Hepatocyte (in vitro differentiated cells): ENCODE measurements around the gene IMMP2L.

Source experiments
- EZH2 ChIP-seq: fragments of 200-600 bp; sonication (generic); IDR thresholded peaks from 2 replicates; pipeline ENCODE4 v1.6.1; 2016; ENCODE audit warnings: antibody characterized with exemption, mild to moderate bottlenecking, borderline replicate concordance
- EZH2phosphoT487 ChIP-seq: fragments of 200-600 bp; sonication (generic); IDR thresholded peaks from one replicate; pipeline ENCODE4 v1.6.1; 2018; ENCODE audit warnings: antibody characterized with exemption, mild to moderate bottlenecking, low read depth, moderate library complexity; ENCODE audit not compliant: unreplicated experiment, severe bottlenecking
- TF ChIP-seq, protein P1 (sequence below): fragments of 200-600 bp; sonication (generic); IDR thresholded peaks from 2 replicates; pipeline ENCODE4 v1.5.1; 2016; ENCODE audit warnings: antibody characterized with exemption, mild to moderate bottlenecking; ENCODE audit not compliant: poor library complexity

- TF ChIP-seq, protein P1, sequence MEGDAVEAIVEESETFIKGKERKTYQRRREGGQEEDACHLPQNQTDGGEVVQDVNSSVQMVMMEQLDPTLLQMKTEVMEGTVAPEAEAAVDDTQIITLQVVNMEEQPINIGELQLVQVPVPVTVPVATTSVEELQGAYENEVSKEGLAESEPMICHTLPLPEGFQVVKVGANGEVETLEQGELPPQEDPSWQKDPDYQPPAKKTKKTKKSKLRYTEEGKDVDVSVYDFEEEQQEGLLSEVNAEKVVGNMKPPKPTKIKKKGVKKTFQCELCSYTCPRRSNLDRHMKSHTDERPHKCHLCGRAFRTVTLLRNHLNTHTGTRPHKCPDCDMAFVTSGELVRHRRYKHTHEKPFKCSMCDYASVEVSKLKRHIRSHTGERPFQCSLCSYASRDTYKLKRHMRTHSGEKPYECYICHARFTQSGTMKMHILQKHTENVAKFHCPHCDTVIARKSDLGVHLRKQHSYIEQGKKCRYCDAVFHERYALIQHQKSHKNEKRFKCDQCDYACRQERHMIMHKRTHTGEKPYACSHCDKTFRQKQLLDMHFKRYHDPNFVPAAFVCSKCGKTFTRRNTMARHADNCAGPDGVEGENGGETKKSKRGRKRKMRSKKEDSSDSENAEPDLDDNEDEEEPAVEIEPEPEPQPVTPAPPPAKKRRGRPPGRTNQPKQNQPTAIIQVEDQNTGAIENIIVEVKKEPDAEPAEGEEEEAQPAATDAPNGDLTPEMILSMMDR: no peak
- TF ChIP-seq EZH2phosphoT487 (no peak), EZH2 (no peak)
Observed at GRCh38 chr7:111080495-111081105, 481.7 kb downstream of the IMMP2L start.
